Trophoblast cell (in vitro differentiated cells and primary cell): ENCODE data around the gene HHIP.

Source experiments
- DNase-seq, 2 donors: peaks; one replicate each; pipeline ENCODE4 v3.0.0-alpha.2; 2016
- H2AFZ ChIP-seq: 2 replicates; pipeline ENCODE4 v1.6.1; 2013; ENCODE audit warnings: low read length, moderate library complexity, mild to moderate bottlenecking; ENCODE audit not compliant: insufficient read depth, poor library complexity
- H2AK5ac ChIP-seq: 2 replicates; pipeline ENCODE4 v1.6.1; 2013; ENCODE audit warnings: mild to moderate bottlenecking, low read length
- H2BK120ac ChIP-seq: 2 replicates; pipeline ENCODE4 v1.6.1; 2013; ENCODE audit warnings: low read length, mild to moderate bottlenecking, moderate library complexity; ENCODE audit not compliant: insufficient read depth, poor library complexity
- H2BK12ac ChIP-seq: 2 replicates; pipeline ENCODE4 v1.6.1; 2013; ENCODE audit warnings: mild to moderate bottlenecking, low read length, moderate library complexity
- H2BK5ac ChIP-seq: 2 replicates; pipeline ENCODE4 v1.6.1; 2013; ENCODE audit warnings: low read length, low read depth, moderate library complexity, mild to moderate bottlenecking; ENCODE audit not compliant: poor library complexity
- H3K14ac ChIP-seq: 2 replicates; pipeline ENCODE4 v1.6.1; 2013; ENCODE audit warnings: mild to moderate bottlenecking, low read length
- H3K18ac ChIP-seq: 2 replicates; pipeline ENCODE4 v1.6.1; 2013; ENCODE audit warnings: mild to moderate bottlenecking, low read length
- H3K23ac ChIP-seq: 2 replicates; pipeline ENCODE4 v1.6.1; 2013; ENCODE audit warnings: low read length
- H3K27ac ChIP-seq: 2 replicates; pipeline ENCODE4 v1.5.1; 2013; ENCODE audit warnings: low read depth, mild to moderate bottlenecking, inconsistent platforms, low read length, moderate library complexity
- H3K27me3 ChIP-seq: 2 replicates; pipeline ENCODE4 v1.6.1; 2013; ENCODE audit warnings: inconsistent platforms, mild to moderate bottlenecking, low read length, moderate library complexity; ENCODE audit not compliant: insufficient read depth
- H3K36me3 ChIP-seq, 2 experiments: 1 replicate in 1 of 2; 2 replicates in 1 of 2; pipeline ENCODE4 v1.6.1; 2013; ENCODE audit warnings: low read length in 2 of 2, mild to moderate bottlenecking in 2 of 2, moderate library complexity in 1 of 2; ENCODE audit not compliant: insufficient read depth in 2 of 2, control insufficient read depth in 1 of 2
- H3K4ac ChIP-seq: 2 replicates; pipeline ENCODE4 v1.6.1; 2013; ENCODE audit warnings: low read depth, mild to moderate bottlenecking, low read length, moderate library complexity
- H3K4me1 ChIP-seq, 2 experiments: 1 replicate in 1 of 2; 2 replicates in 1 of 2; pipeline ENCODE4 v1.6.1; 2013; ENCODE audit warnings: low read length in 2 of 2, mild to moderate bottlenecking in 2 of 2, moderate library complexity in 1 of 2; ENCODE audit not compliant: insufficient read depth in 2 of 2, control insufficient read depth in 1 of 2
- H3K4me2 ChIP-seq: 2 replicates; pipeline ENCODE4 v1.6.1; 2013; ENCODE audit warnings: inconsistent platforms, mild to moderate bottlenecking, low read length, moderate library complexity
- H3K4me3 ChIP-seq: 2 replicates; pipeline ENCODE4 v1.5.1; 2013; ENCODE audit warnings: mild to moderate bottlenecking, low read depth, low read length, inconsistent platforms
- H3K79me1 ChIP-seq: one replicate; pipeline ENCODE4 v1.6.1; 2013; ENCODE audit warnings: low read length
- H3K79me2 ChIP-seq: 2 replicates; pipeline ENCODE4 v1.6.1; 2013; ENCODE audit warnings: low read length, mild to moderate bottlenecking; ENCODE audit not compliant: control insufficient read depth, insufficient read depth, poor library complexity
- H3K9ac ChIP-seq: 2 replicates; pipeline ENCODE4 v1.6.1; 2013; ENCODE audit warnings: mild to moderate bottlenecking, low read length
- H3K9me3 ChIP-seq: 2 replicates; pipeline ENCODE4 v1.6.1; 2013; ENCODE audit warnings: low read depth, mild to moderate bottlenecking, control low read depth, inconsistent platforms, low read length; ENCODE audit not compliant: insufficient read depth
- H4K12ac ChIP-seq: 2 replicates; pipeline ENCODE4 v1.6.1; 2013; ENCODE audit warnings: low read depth, mild to moderate bottlenecking, low read length, moderate library complexity
- H4K8ac ChIP-seq: 2 replicates; pipeline ENCODE4 v1.6.1; 2013; ENCODE audit warnings: low read depth, mild to moderate bottlenecking, low read length, moderate library complexity
- H4K91ac ChIP-seq: one replicate; pipeline ENCODE4 v1.6.1; 2013; ENCODE audit warnings: low read depth, mild to moderate bottlenecking, low read length, moderate library complexity
- WGBS: extraction: QIAGEN DNeasy Blood & Tissue Kit; methylation state at CpG from one replicate; pipeline ENCODE4 v1.1.7; 2013; ENCODE audit warnings: missing lambda C conversion rate; ENCODE audit not compliant: insufficient read length, insufficient coverage; ENCODE audit errors: extremely low coverage; 5-methylcytosine and 5-hydroxymethylcytosine counted together

HHIP gene

GRCh38 chr4:144734522-144734921 lies 88.6 kb downstream of the HHIP start:
- Histone ChIP-seq H3K79me1 (no peaks in the 10 kb centered on the region), H4K91ac (no peak overlapping the region), H3K79me2 (no peaks in the 10 kb centered on the region), H3K9ac (no peak overlapping the region), H3K9me3 (no peaks in the 10 kb centered on the region), H3K4ac (no peak overlapping the region), H3K18ac (no peak overlapping the region), H2AK5ac (no peak overlapping the region), H3K23ac (no peak overlapping the region), H3K4me1 (peaks cover 0 to 3% of the 10 kb centered on the region in 2 experiments), H3K27ac (no peak overlapping the region), H4K8ac (no peak overlapping the region), H4K12ac (no peak overlapping the region), H2BK12ac (no peak overlapping the region), H3K4me3 (no peak overlapping the region), H2AFZ (no peak overlapping the region), H2BK5ac (no peak overlapping the region), H3K27me3 (no peaks in the 10 kb centered on the region), H3K14ac (no peak overlapping the region), H2BK120ac (no peak overlapping the region), H3K4me2 (no peak overlapping the region), H3K36me3 (no peaks in the 10 kb centered on the region)
- peak; percentile 3 to 11 for DNase-seq
- no CpG with 5 or more reads among the region's 4 CpGs for WGBS

GRCh38 chr4:144738649-144739048 lies 92.7 kb downstream of the HHIP start:
- H2AFZ ChIP-seq = no peak overlapping the region
- no peak overlapping the region for H2BK120ac ChIP-seq
- DNase-seq = no peak
- H3K27ac ChIP-seq = no peak overlapping the region
- no peak overlapping the region for H3K18ac ChIP-seq
- no peaks in the 10 kb centered on the region for H3K9me3 ChIP-seq
- no peak overlapping the region for H3K9ac ChIP-seq
- H3K4me2 ChIP-seq = no peak overlapping the region
- no peak overlapping the region for H4K8ac ChIP-seq
- H4K12ac ChIP-seq = no peak overlapping the region
- H3K4ac ChIP-seq = no peak overlapping the region
- H3K36me3 ChIP-seq = no peaks in the 10 kb centered on the region
- no peak overlapping the region for H2BK5ac ChIP-seq
- H3K79me1 ChIP-seq = no peaks in the 10 kb centered on the region
- H3K79me2 ChIP-seq = no peaks in the 10 kb centered on the region
- no peak overlapping the region for H4K91ac ChIP-seq
- no peak overlapping the region for H3K23ac ChIP-seq
- no peak overlapping the region for H2AK5ac ChIP-seq
- no CpG with 5 or more reads among the region's 3 CpGs for WGBS
- no peak overlapping the region for H3K14ac ChIP-seq
- no peak overlapping the region for H3K4me3 ChIP-seq
- H3K4me1 ChIP-seq = peaks cover 0 to 1% of the 10 kb centered on the region in 2 experiments
- no peak overlapping the region for H2BK12ac ChIP-seq
- no peaks in the 10 kb centered on the region for H3K27me3 ChIP-seq

GRCh38 chr4:144739511-144740033 lies 93.6 kb downstream of the HHIP start:
- no peak overlapping the region for H3K4me3 ChIP-seq
- no peak overlapping the region for H3K14ac ChIP-seq

GRCh38 chr4:144740316-144740715 lies 94.4 kb downstream of the HHIP start:
- Histone ChIP-seq H2AFZ (no peak overlapping the region), H3K14ac (no peak overlapping the region), H3K4ac (no peak overlapping the region), H4K91ac (no peak overlapping the region), H3K9me3 (no peaks in the 10 kb centered on the region), H3K4me3 (no peak overlapping the region), H3K18ac (no peak overlapping the region), H3K9ac (no peak overlapping the region), H3K27me3 (no peaks in the 10 kb centered on the region), H2AK5ac (no peak overlapping the region), H2BK5ac (no peak overlapping the region), H2BK120ac (no peak overlapping the region), H2BK12ac (no peak overlapping the region), H4K12ac (no peak overlapping the region), H3K4me1 (no peaks in the 10 kb centered on the region), H3K36me3 (no peaks in the 10 kb centered on the region), H3K27ac (no peak overlapping the region), H3K79me1 (no peaks in the 10 kb centered on the region), H4K8ac (no peak overlapping the region), H3K23ac (no peak overlapping the region), H3K79me2 (no peaks in the 10 kb centered on the region), H3K4me2 (no peak overlapping the region)
- no CpG with 5 or more reads among the region's 1 CpG for WGBS
- no peak for DNase-seq

More at GRCh38 chr4:144739511-144740033, 93.6 kb downstream of the HHIP start:
- Histone ChIP-seq H2AFZ (no peak overlapping the region), H3K23ac (no peak overlapping the region), H3K9me3 (no peaks in the 10 kb centered on the region), H3K18ac (no peak overlapping the region), H3K9ac (no peak overlapping the region), H3K4ac (no peak overlapping the region), H3K27ac (no peak overlapping the region), H2BK120ac (no peak overlapping the region), H2BK12ac (no peak overlapping the region), H4K12ac (no peak overlapping the region), H3K79me1 (no peaks in the 10 kb centered on the region), H3K4me1 (peaks cover 0 to 1% of the 10 kb centered on the region in 2 experiments), H3K36me3 (no peaks in the 10 kb centered on the region), H3K27me3 (no peaks in the 10 kb centered on the region), H4K91ac (no peak overlapping the region), H2BK5ac (no peak overlapping the region), H3K79me2 (no peaks in the 10 kb centered on the region), H3K4me2 (no peak overlapping the region), H4K8ac (no peak overlapping the region), H2AK5ac (no peak overlapping the region)
- DNase-seq = no peak
